HCEC 1CT (cell line): ENCODE measurements around the gene EMCN.
"Not testable (repeated sequence)": the region's sequence is repeated elsewhere in the genome, so short reads cannot be mapped to it uniquely, and the experiment has no call there.

Source experiments
- DNase-seq: peaks from one replicate; pipeline ENCODE4 v3.0.0-alpha.2; 2017

Gene EMCN

DNA sequence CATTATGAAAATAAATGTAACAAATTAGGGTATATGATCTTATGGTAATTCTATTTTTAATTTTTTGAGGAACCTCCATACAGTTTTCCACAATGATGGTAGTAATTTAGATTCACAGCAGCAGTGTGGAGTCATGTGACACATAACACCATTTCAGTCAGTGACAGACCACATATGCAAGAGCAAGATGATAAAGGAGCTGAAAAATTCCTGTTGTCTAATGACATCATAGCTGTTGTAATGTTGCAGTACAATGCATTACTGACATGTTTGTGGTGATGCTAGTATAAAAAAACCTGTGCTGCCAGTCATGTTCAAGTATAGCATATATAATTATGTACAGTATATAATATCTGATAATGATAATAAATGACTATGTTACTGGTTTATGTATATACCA is 28.5 kb downstream of the EMCN start:
- peak; percentile 2 for DNase-seq

GRCh38 chr4:100486496-100486895 is 31.3 kb downstream of the EMCN start:
- no peak for DNase-seq

GRCh38 chr4:100483796-100484195 is 34.0 kb downstream of the EMCN start:
- no peak for DNase-seq

DNA sequence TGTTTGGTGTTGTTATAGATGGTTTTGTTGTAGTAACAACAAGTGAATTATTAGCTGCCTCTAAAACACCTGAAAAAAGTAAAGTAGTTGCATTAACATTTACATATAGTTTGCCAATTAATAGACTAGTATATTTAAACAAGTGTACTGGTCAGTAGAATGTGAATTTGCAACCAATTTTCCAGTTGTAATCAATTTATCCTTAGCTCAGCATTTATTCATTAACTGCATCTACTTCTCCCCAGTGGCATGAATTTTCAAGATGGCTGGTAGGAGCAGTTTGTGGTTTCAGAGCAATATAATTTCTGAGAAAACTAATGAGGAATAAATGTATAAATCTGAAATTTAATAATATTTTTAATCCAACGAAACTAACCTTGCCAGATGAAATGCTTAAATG is 37.9 kb downstream of the EMCN start:
- no peak for DNase-seq

- DNase-seq = no peak
Measured at GRCh38 chr4:100469555-100469954, 48.3 kb downstream of the EMCN start.

GRCh38 chr4:100466501-100466900 is 51.3 kb downstream of the EMCN start:
- no peak for DNase-seq

GRCh38 chr4:100461807-100462605 is 55.8 kb downstream of the EMCN start:
- peak; percentile 67 for DNase-seq

DNA sequence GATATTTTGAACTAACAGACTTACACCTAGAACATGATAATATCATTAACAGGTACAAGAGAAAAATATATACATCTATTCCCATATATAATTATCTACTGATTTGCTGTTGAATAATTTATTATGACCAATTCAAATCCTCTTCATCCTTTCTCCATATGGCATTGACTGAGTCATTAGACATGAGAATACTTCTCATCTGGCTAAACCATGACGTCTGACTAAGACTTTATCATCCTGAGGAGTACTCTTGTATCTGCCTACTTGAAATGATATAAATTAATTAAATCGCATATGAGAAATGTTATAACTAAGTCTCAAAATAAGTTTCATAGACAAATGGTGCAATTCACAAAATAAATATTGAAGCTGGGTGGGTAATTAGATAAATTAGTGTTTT is 67.4 kb downstream of the EMCN start:
- peak; percentile 68 for DNase-seq

- no peak for DNase-seq
Measured at GRCh38 chr4:100431416-100431815, 86.4 kb downstream of the EMCN start.

DNA sequence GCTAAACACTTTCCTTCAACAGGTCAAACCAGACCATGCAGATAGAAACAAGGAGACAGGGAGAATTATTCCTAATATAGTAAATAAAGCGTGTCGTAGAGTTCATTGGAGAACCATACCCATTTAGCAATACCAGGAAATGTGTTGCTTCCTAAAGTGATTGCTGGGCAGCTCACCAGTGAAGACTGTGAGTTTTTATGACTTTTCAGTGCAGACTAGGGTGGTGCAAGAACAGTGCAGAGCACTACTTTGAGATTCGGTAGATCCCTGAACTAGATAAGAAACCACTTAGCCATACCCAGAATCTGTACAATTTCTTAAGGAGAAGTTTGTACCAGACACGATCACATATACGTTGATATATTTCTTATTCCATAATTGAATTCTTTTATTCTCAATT is 87.4 kb downstream of the EMCN start:
- DNase-seq = no peak

DNA sequence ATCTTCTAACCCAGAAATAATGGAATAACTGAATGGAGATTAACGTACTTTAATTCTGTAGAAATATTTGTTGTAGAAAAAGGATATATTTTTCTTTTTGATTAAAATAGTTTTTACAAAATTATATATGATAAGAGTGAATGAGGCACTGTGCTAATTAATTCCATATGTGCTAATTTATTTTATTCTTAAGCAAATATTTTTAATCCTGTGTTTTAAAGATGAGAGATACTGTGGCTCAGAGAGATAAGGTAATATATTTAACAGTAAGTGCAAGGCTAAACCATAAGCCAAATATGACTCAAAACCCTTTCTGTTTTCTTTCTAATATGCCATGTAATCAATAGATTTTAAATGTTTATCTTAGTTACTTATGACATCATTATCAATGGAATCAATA is 88.2 kb downstream of the EMCN start:
- DNase-seq = no peak

- peak; percentile 71 for DNase-seq
Measured at GRCh38 chr4:100428051-100428450, 89.8 kb downstream of the EMCN start.

GRCh38 chr4:100424376-100424775 is 93.4 kb downstream of the EMCN start:
- DNase-seq = no peak

- no peak for DNase-seq
Measured at GRCh38 chr4:100422894-100423293, 94.9 kb downstream of the EMCN start.

DNA sequence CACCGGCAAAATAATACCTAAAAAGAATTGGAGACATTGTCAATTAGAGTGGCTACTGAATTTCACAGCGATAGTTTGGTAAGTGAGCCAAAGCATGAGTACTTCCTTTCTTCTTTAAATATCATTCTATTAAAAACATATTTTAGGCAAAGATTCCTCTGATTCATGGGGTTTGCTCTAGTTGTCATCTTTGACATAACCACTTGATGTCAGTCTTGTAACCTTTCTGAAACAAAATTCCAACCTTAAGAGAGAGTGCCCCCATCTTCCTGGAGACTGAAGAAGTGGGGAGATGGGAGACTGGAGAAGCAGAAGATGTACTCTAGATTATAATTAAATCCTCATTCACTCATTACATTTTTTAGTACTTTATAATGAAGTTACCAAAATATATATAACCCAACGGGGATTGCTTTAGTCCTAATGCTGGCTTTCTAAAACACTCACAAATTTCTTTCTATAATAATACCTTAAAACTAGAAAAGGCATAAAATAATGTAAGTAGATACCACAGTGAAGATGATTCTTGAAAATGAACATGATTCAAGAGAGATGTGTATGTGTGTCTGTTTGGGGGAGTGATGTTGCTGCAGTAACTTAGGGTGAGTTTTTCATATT is 96.4 kb downstream of the EMCN start:
- DNase-seq = peak; percentile 23

- no peak for DNase-seq
Measured at GRCh38 chr4:100420571-100420970, 97.3 kb downstream of the EMCN start.

DNA sequence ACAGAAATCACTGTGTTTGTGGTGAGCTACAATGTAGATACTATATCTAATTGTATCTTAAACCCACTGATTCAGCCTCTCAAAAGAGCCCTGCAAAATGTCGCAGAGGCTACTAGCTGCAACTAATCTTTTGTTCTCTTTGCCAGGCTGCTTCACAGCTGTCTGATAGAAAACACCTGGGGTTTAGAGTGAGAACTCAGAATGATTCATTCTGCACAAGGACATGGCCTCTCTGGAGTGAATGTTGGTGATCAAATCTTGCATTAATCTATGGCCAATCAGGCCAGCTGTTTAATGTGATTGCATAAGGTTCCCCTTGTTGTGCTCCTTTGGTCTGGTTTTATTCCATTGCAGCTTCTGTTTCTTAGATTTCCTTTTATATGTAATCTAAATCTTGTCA is 100.3 kb downstream of the EMCN start:
- peak; percentile 62 for DNase-seq

DNA sequence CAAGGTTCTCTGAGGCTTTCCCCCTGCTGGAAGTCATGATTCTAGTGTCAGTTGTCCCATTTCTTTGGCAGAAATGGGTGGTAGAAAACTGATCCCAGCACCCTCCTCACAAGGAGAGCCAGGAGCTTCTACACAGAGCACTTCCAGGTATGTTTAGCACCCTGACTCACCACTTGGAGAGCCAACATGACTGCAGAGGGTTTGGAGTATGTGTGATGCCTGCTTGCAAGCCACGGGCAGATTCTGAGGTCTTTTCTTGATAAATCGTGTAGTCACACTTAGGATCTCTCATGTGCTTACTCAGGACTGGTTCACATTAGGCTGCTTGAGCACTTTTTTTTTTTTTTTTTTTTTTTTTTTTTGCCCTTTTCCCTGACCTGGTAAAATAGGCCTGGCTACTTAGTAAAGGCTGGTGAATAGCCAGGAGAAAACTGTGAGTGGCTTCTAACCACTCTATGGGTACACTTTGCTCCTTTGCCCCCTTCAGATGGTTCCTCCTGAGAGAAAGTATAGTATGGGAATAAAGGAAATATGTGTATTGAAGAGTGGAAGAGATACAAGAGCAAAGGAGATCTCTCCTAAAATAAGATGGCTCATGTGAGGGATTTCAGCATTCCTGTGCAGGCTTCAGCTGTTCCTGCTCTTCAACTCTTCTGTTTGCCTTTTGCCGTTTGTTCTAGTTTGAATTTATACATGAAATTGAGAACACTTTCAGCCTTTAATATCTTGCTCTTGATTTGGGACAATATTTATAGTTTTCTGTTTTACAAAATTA is 103.6 kb downstream of the EMCN start:
- no peak for DNase-seq

- peak; percentile 55 for DNase-seq
Measured at GRCh38 chr4:100391863-100392262, 126.0 kb downstream of the EMCN start.

GRCh38 chr4:100391086-100391485 is 126.7 kb downstream of the EMCN start:
- no peak for DNase-seq

DNA sequence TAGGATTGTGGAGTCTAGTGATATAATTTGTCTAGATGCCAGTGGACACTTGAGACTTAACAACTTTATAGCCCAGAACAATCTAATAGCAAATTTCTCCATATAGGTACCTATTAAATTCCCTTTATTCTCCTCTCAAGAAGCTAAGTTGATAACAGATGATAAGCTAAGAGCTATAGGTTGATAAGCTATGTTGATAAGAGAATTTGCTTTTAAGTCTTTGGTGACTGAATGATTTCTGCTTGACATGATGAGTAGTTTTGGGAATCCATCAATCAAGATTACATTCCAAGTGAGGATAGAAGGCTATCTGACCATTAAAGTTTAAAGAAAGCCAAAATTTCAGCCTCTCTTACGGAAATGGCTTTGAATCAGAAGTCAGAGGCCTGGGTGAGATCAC is 131.6 kb downstream of the EMCN start:
- no peak for DNase-seq

DNA sequence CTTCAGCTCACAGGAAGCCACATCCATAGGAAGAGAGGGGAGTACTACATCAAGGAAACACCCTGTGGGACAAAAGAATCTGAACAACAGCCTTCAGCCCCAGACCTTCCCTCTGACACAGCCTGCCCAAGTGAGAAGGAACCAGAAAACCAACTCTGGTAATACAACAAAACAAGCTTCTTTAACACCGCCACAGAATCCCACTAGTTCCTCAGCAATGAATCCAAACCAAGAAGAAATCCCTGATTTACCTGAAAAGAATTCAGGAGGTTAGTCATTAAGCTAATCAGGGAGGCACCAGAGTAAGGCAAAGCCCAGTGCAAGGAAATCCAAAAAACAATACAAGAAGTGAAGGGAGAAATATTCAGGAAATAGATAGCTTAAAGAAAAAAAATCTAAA is 137.4 kb downstream of the EMCN start:
- not testable (repeated sequence) for DNase-seq

DNA sequence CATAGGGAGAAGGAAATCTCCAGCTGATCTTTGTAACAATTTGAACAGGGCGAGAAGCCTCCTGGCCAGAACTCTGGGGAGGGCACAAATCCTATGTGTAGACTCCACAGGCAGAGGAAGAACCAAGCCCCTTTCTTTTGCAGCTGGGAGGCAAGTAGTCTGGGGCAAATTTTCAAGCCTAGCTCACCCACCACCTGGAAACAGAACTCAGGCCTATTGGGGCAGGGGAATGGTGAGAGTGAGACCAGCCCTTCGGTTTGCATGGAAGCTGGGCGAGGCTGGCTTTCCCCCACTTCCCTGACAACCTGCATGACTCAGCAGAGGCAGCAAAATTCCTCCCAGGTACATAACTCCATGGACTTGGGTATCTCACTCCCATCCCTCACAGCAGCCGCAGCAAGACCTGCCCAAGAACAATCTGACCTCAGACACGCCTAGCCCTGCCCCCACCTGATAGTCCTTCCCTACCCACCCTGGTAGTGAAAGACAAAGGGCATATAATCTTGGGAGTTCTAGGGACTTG is 138.2 kb downstream of the EMCN start:
- DNase-seq = no peak

DNA sequence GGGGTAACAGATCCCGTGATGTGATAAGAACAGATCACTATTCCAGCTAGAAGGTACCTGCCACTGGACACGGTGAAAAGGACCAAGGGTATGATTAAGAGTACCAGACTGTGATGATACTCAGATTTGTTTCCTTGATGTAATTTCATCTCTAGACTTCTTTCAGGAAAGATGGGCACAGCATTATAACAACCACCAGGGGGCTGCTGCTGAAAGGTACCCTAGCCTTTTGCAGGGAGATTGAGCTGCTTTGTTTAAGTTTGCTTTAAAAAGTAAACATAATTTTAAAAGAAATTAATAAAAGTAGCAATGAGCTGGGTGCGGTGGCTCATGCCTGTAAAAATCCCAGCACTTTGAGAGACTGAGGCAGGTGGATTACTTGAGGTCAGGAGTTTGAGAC is 145.4 kb downstream of the EMCN start:
- DNase-seq = no peak
